ENCODE results near the gene HIP1. TPM values are rescaled to one million over a fixed set of nuclear protein-coding genes. Genes with fewer than 3 reads are reported as not detected.
A peak's percentile ranks its signal among the peaks of the same experiment; 100 is the strongest.
"Not testable (repeated sequence)": the region's sequence is repeated elsewhere in the genome, so short reads cannot be mapped to it uniquely, and the experiment has no call there.

HIP1 gene
- total RNA-seq (20.3 TPM), polyA plus RNA-seq (ENCODE audit: insufficient read depth in 1 of 8, insufficient read length in 8 of 8, low replicate concordance in 1 of 8) (10 to 100 TPM; 17.3 to 28.4 (median 23.7) TPM)
- long read RNA-seq, donor 1, result 0 reads
- long read RNA-seq, donor 2, result 0 reads
- long read RNA-seq, donor 3, full-length matches to known transcripts, result 4 of 9 reads
- long read RNA-seq, donor 3, partial matches to known transcripts, result 5 of 9 reads
- long read RNA-seq, donor 3, other reads (novel, unspliced or antisense), result 0 of 9 reads
- long read RNA-seq, donor 4, partial matches to known transcripts, result 0 of 1 reads
- long read RNA-seq, donor 4, other reads (novel, unspliced or antisense), result 0 of 1 reads
- long read RNA-seq, donor 5, full-length matches to known transcripts, result 3 of 9 reads
- long read RNA-seq, donor 5, partial matches to known transcripts, result 6 of 9 reads
- long read RNA-seq, donor 5, other reads (novel, unspliced or antisense), result 0 of 9 reads
- long read RNA-seq, donor 6, full-length matches to known transcripts, result 2 of 2 reads
- long read RNA-seq, donor 6, partial matches to known transcripts, result 0 of 2 reads
- long read RNA-seq, donor 6, other reads (novel, unspliced or antisense), result 0 of 2 reads
- long read RNA-seq, donor 7, result 0 reads
- long read RNA-seq, donor 8, full-length matches to known transcripts, result 1 of 1 reads
- long read RNA-seq, donor 8, partial matches to known transcripts, result 0 of 1 reads
- long read RNA-seq, donor 8, other reads (novel, unspliced or antisense), result 0 of 1 reads
- long read RNA-seq, donor 9, result 0 reads
- long read RNA-seq, donor 10, partial matches to known transcripts, result 18 of 19 reads
- long read RNA-seq, donor 10, other reads (novel, unspliced or antisense), result 0 of 19 reads
- long read RNA-seq, donor 11, full-length matches to known transcripts, result 1 of 1 reads
- long read RNA-seq, donor 11, partial matches to known transcripts, result 0 of 1 reads
- long read RNA-seq, donor 11, other reads (novel, unspliced or antisense), result 0 of 1 reads

DNA sequence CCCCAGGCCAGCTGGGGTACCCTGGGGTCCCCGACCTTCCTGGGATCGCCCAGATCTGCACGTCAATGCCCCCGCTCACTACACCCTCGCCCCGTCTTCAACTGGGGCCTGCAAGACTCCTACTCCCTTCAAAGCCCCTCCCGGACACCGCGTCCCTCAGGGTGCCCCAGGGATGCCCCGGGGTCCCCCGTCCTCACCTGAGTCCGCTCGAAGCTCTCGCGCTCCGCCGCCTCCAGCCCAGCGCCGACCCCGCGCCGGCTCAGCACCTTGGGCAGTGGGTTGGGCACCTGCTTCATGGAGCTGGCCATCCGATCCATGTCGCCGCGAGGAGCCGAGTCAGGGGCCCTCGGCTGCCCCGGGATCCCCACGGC lies at the start of gene HIP1:
HIP1 (minus strand) TSS at position 338 of the 371 bp plus-strand sequence; CDS start at position 317, 21 bp downstream.
- no peaks in the 10 kb centered on the region for H3K36me3 ChIP-seq (ENCODE audit: control insufficient read depth, insufficient read depth, low read length)
- no peaks in the 10 kb centered on the region for H3K27me3 ChIP-seq (ENCODE audit: control insufficient read depth, insufficient read depth, low read length)
- peak within 1 kb of the TSS; percentile 98 for H3K4me3 ChIP-seq (ENCODE audit: low read length)
- H3K4me1 ChIP-seq (ENCODE audit: control insufficient read depth, insufficient read depth, low read length), result peaks cover 13% of the 10 kb centered on the region
- peak within 1 kb of the TSS; percentile 84 for H3K27ac ChIP-seq (ENCODE audit: low read length)
- 0% methylated on average over 30 of the region's 30 CpGs for WGBS (ENCODE audit: insufficient coverage)
- DNase-seq, result no peak
- no peaks in the 10 kb centered on the region for H3K9me3 ChIP-seq (replicated peaks; ENCODE audit: control insufficient read depth, low read depth, low read length)

DNA sequence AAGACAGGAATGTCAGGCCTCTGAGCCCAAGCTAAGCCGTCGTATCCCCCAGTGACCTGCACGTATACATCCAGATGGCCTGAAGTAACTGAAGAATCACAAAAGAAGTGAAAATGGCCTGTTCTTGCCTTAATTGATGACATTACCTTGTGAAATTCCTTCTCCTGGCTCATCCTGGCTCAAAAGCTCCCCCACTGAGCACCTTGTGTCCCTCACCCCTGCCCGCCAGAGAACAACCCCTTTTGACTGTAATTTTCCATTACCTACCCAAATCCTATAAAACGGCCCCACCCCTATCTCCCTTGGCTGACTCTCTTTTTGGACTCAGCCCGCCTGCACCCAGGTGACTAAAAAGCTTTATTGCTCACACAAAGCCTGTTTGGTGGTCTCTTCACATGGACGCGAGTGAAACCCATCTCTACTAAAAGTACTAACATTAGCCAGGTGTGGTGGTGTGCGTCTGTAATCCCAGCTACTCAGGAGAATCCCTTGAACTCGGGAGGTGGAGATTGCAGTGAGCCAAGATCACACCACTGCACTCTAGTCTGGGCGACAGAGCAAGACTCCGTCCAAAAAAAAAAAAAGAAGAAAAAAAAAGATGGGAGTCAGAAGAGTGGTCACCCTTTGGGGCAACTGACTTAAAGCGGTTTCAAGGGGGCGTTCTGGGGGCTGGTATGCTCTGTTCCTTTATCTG lies 49.6 kb upstream of the HIP1 start:
- DNase-seq; H3K36me3 ChIP-seq (ENCODE audit: control insufficient read depth, insufficient read depth, low read length); H3K9me3 ChIP-seq (replicated peaks; ENCODE audit: control insufficient read depth, low read depth, low read length); H3K27me3 ChIP-seq (ENCODE audit: control insufficient read depth, insufficient read depth, low read length); H3K4me3 ChIP-seq (ENCODE audit: low read length): not testable (repeated sequence)
- WGBS (ENCODE audit: insufficient coverage), result 50% methylated on average over 8 of the region's 14 CpGs
- Histone ChIP-seq H3K27ac (ENCODE audit: low read length) (peak overlapping the region; percentile 7), H3K4me1 (ENCODE audit: control insufficient read depth, insufficient read depth, low read length) (peaks cover 20% of the 10 kb centered on the region)

DNA sequence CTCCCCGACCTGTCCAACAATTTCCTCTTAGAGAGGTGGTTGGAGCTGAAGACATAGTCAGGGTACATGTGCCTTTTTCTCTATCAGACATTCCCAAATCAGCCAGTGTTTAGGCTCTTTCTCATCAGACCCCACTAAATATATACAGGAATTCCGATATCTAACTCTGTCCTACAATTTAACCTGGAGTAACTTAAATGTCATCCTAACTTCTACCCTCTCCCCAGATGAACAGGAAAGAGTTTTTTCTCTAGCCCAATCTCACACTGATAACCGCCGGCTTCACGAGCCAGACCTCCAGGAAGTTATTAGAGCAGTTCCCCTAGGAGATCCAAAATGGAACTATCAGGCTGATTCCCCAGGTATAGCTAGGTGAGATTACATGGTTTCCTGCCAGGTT lies 44.3 kb upstream of the HIP1 start:
- not testable (repeated sequence) for H3K36me3 ChIP-seq (ENCODE audit: control insufficient read depth, insufficient read depth, low read length); H3K27me3 ChIP-seq (ENCODE audit: control insufficient read depth, insufficient read depth, low read length); H3K27ac ChIP-seq (ENCODE audit: low read length); H3K4me3 ChIP-seq (ENCODE audit: low read length); H3K4me1 ChIP-seq (ENCODE audit: control insufficient read depth, insufficient read depth, low read length); DNase-seq; H3K9me3 ChIP-seq (replicated peaks; ENCODE audit: control insufficient read depth, low read depth, low read length)
- no CpG with 5 or more reads among the region's 5 CpGs for WGBS (ENCODE audit: insufficient coverage)

GRCh38 chr7:75780647-75781273 lies 42.0 kb upstream of the HIP1 start:
- DNase-seq; H3K4me1 ChIP-seq (ENCODE audit: control insufficient read depth, insufficient read depth, low read length); H3K36me3 ChIP-seq (ENCODE audit: control insufficient read depth, insufficient read depth, low read length); H3K9me3 ChIP-seq (replicated peaks; ENCODE audit: control insufficient read depth, low read depth, low read length); H3K27me3 ChIP-seq (ENCODE audit: control insufficient read depth, insufficient read depth, low read length); H3K27ac ChIP-seq (ENCODE audit: low read length); H3K4me3 ChIP-seq (ENCODE audit: low read length): not testable (repeated sequence)
- WGBS (ENCODE audit: insufficient coverage), result 60% methylated on average over 11 of the region's 14 CpGs

- WGBS (ENCODE audit: insufficient coverage), result 74% methylated on average over 11 of the region's 11 CpGs
- not testable (repeated sequence) for H3K9me3 ChIP-seq (replicated peaks; ENCODE audit: control insufficient read depth, low read depth, low read length); H3K27me3 ChIP-seq (ENCODE audit: control insufficient read depth, insufficient read depth, low read length); H3K4me3 ChIP-seq (ENCODE audit: low read length); DNase-seq; H3K4me1 ChIP-seq (ENCODE audit: control insufficient read depth, insufficient read depth, low read length); H3K27ac ChIP-seq (ENCODE audit: low read length); H3K36me3 ChIP-seq (ENCODE audit: control insufficient read depth, insufficient read depth, low read length)
Measured at GRCh38 chr7:75779516-75779915, 40.8 kb upstream of the HIP1 start.

GRCh38 chr7:75779035-75779434 lies 40.3 kb upstream of the HIP1 start:
- not testable (repeated sequence) for H3K4me1 ChIP-seq (ENCODE audit: control insufficient read depth, insufficient read depth, low read length); H3K27ac ChIP-seq (ENCODE audit: low read length); H3K4me3 ChIP-seq (ENCODE audit: low read length); DNase-seq; H3K27me3 ChIP-seq (ENCODE audit: control insufficient read depth, insufficient read depth, low read length); H3K36me3 ChIP-seq (ENCODE audit: control insufficient read depth, insufficient read depth, low read length); H3K9me3 ChIP-seq (replicated peaks; ENCODE audit: control insufficient read depth, low read depth, low read length)
- WGBS (ENCODE audit: insufficient coverage), result 47% methylated on average over 10 of the region's 11 CpGs

GRCh38 chr7:75776295-75776971 lies 37.7 kb upstream of the HIP1 start:
- Histone ChIP-seq H3K4me1 (ENCODE audit: control insufficient read depth, insufficient read depth, low read length) (peaks cover 4% of the 10 kb centered on the region), H3K9me3 (replicated peaks; ENCODE audit: control insufficient read depth, low read depth, low read length) (no peaks in the 10 kb centered on the region), H3K27me3 (ENCODE audit: control insufficient read depth, insufficient read depth, low read length) (peaks cover 7% of the 10 kb centered on the region), H3K4me3 (ENCODE audit: low read length) (no peak overlapping the region), H3K27ac (ENCODE audit: low read length) (no peak overlapping the region), H3K36me3 (ENCODE audit: control insufficient read depth, insufficient read depth, low read length) (no peaks in the 10 kb centered on the region)
- no peak for DNase-seq
- WGBS (ENCODE audit: insufficient coverage), result 91% methylated on average over 6 of the region's 12 CpGs

DNA sequence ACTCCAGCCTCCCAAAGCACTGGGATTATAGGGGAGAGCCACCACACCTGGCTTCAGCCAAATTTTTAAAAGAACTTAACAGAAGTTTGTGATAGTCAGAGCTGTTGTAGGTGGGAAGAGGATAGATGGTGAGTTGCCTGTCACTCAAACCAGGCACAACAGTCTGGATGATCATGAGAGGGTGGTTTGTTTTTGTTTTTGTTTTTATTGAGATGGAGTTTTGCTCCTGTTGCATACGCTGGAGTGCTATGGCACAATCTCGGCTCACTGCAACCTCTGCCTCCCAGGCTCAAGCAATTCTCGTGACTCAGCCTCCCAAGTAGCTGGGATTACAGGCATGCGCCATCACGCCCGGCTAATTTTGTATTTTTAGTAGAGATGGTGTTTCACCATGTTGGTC lies 35.2 kb upstream of the HIP1 start:
- H3K27ac ChIP-seq (ENCODE audit: low read length); H3K9me3 ChIP-seq (replicated peaks; ENCODE audit: control insufficient read depth, low read depth, low read length); DNase-seq; H3K4me3 ChIP-seq (ENCODE audit: low read length); H3K27me3 ChIP-seq (ENCODE audit: control insufficient read depth, insufficient read depth, low read length); H3K4me1 ChIP-seq (ENCODE audit: control insufficient read depth, insufficient read depth, low read length); H3K36me3 ChIP-seq (ENCODE audit: control insufficient read depth, insufficient read depth, low read length): not testable (repeated sequence)
- 83% methylated on average over 1 of the region's 6 CpGs for WGBS (ENCODE audit: insufficient coverage)
